WTC11 (cell line): Measurements from ENCODE around the gene CNDP1. TPM values are rescaled to one million over a fixed set of nuclear protein-coding genes. Genes with fewer than 3 reads are reported as not detected.
A peak's percentile ranks its signal among the peaks of the same experiment; 100 is the strongest.

ENCODE experiments used
- ATAC-seq: fragments of 200-7000 bp; cut with Tn5 transposase; 2 replicates; pipeline ENCODE4 v1.10.0; 2021; ENCODE audit warnings: mild to moderate bottlenecking, moderate library complexity
- CTCF ChIA-PET: fragments of 300-600 bp; sonication (Branson Sonifier 250); formaldehyde crosslinking; loops from one replicate; lab custom pipeline; 2021; ENCODE audit warnings: antibody characterized with exemption; lab: Charles Lee
- POLR2A ChIA-PET: fragments of 350-600 bp; sonication (Branson Sonifier 250); formaldehyde crosslinking; loops from one replicate; lab custom pipeline; 2021; ENCODE audit warnings: antibody characterized with exemption; lab: Charles Lee
- DNase-seq: peaks from one replicate; pipeline ENCODE4 v3.0.0; 2021; ENCODE audit warnings: low spot score
- H3K27ac Mint-ChIP-seq: 2 replicates; pipeline ENCODE4 v1.8.0; 2021; ENCODE audit warnings: mixed read lengths
- H3K27me3 Mint-ChIP-seq: 2 replicates; pipeline ENCODE4 v1.8.0; 2021; ENCODE audit warnings: low read depth, mild to moderate bottlenecking, moderate library complexity, mixed read lengths
- H3K36me3 Mint-ChIP-seq: 2 replicates; pipeline ENCODE4 v1.8.0; 2021; ENCODE audit warnings: mixed read lengths
- H3K4me1 Mint-ChIP-seq: 2 replicates; pipeline ENCODE4 v1.8.0; 2022; ENCODE audit warnings: mixed read lengths
- H3K4me3 Mint-ChIP-seq: 2 replicates; pipeline ENCODE4 v1.8.0; 2021; ENCODE audit warnings: mild to moderate bottlenecking, moderate library complexity, mixed read lengths
- H3K9me3 Mint-ChIP-seq: 2 replicates; pipeline ENCODE4 v1.8.0; 2021; ENCODE audit warnings: mixed read lengths
- ATF1 ChIP-seq: sonication (generic); formaldehyde crosslinking; IDR thresholded peaks from 2 replicates; pipeline ENCODE4 v1.8.1; 2023; ENCODE audit warnings: mild to moderate bottlenecking, moderate library complexity, missing genetic modification reagents
- CBFB ChIP-seq: sonication (generic); formaldehyde crosslinking; IDR thresholded peaks from 2 replicates; pipeline ENCODE4 v1.8.1; 2022; ENCODE audit warnings: mild to moderate bottlenecking, low read depth, missing genetic modification reagents
- CDX4 ChIP-seq: fragments of 250-450 bp; sonication (Bioruptor Pico); IDR thresholded peaks from 2 replicates; pipeline ENCODE4 v1.9.0; 2021; ENCODE audit warnings: moderate library complexity, mild to moderate bottlenecking, inconsistent platforms, borderline replicate concordance
- E2F1 ChIP-seq: sonication (generic); formaldehyde crosslinking; IDR thresholded peaks from 2 replicates; pipeline ENCODE4 v1.8.0; 2022; ENCODE audit warnings: mild to moderate bottlenecking, missing genetic modification reagents
- ETV6 ChIP-seq: sonication (generic); formaldehyde crosslinking; IDR thresholded peaks from 2 replicates; pipeline ENCODE4 v1.8.1; 2022; ENCODE audit warnings: mild to moderate bottlenecking, missing genetic modification reagents
- FOXP1 ChIP-seq: sonication (generic); formaldehyde crosslinking; IDR thresholded peaks from 2 replicates; pipeline ENCODE4 v1.8.0; 2022; ENCODE audit warnings: missing genetic modification reagents, mild to moderate bottlenecking, moderate library complexity, borderline replicate concordance
- GABPB1 ChIP-seq: sonication (generic); formaldehyde crosslinking; IDR thresholded peaks from 2 replicates; pipeline ENCODE4 v1.8.1; 2023; ENCODE audit warnings: mild to moderate bottlenecking, missing genetic modification reagents
- GTF2I ChIP-seq: fragments of 250-450 bp; sonication (Bioruptor Pico); conservative IDR thresholded peaks from 2 replicates; pipeline ENCODE4 v1.4.0; 2021; ENCODE audit warnings: mild to moderate bottlenecking
- KAT7 ChIP-seq: sonication (generic); formaldehyde crosslinking; IDR thresholded peaks from 2 replicates; pipeline ENCODE4 v1.8.1; 2023; ENCODE audit warnings: missing genetic modification reagents, mild to moderate bottlenecking, borderline replicate concordance
- MXD4 ChIP-seq: fragments of 250-450 bp; sonication (Bioruptor Pico); IDR thresholded peaks from 2 replicates; pipeline ENCODE4 v1.8.0; 2021; ENCODE audit warnings: mild to moderate bottlenecking, moderate library complexity, borderline replicate concordance
- MYBL2 ChIP-seq: sonication (generic); formaldehyde crosslinking; IDR thresholded peaks from 2 replicates; pipeline ENCODE4 v1.8.1; 2023; ENCODE audit warnings: mild to moderate bottlenecking, moderate library complexity, missing genetic modification reagents
- NFE2L1 ChIP-seq: sonication (generic); formaldehyde crosslinking; IDR thresholded peaks from 2 replicates; pipeline ENCODE4 v1.8.1; 2023; ENCODE audit warnings: missing genetic modification reagents
- NR1H2 ChIP-seq: sonication (generic); formaldehyde crosslinking; IDR thresholded peaks from 2 replicates; pipeline ENCODE4 v1.9.0; 2021; ENCODE audit warnings: mild to moderate bottlenecking, moderate library complexity, missing genetic modification reagents
- OVOL2 ChIP-seq: fragments of 250-450 bp; sonication (Bioruptor Pico); IDR thresholded peaks from 2 replicates; pipeline ENCODE4 v1.9.0; 2021; ENCODE audit warnings: mild to moderate bottlenecking, borderline replicate concordance
- TCF7 ChIP-seq: sonication (generic); formaldehyde crosslinking; IDR thresholded peaks from 2 replicates; pipeline ENCODE4 v1.8.0; 2022; ENCODE audit warnings: mild to moderate bottlenecking, low read depth, missing genetic modification reagents, moderate library complexity
- ZNF263 ChIP-seq: sonication (generic); formaldehyde crosslinking; IDR thresholded peaks from 2 replicates; pipeline ENCODE4 v1.8.1; 2022; ENCODE audit warnings: low read depth, mild to moderate bottlenecking, moderate library complexity, missing genetic modification reagents
- total RNA-seq: library from RNA; stranded (reverse); gene quantifications from 3 replicates; pipeline ENCODE4 v1.2.3, GENCODE V29; 2021
- TF ChIP-seq, protein P1 (sequence below): fragments of 250-450 bp; sonication (Bioruptor Pico); IDR thresholded peaks from 2 replicates; pipeline ENCODE4 v1.9.0; 2021; ENCODE audit warnings: mild to moderate bottlenecking
- TF ChIP-seq, protein P2 (sequence below): sonication (generic); formaldehyde crosslinking; IDR thresholded peaks from 2 replicates; pipeline ENCODE4 v1.8.0; 2022; ENCODE audit warnings: mild to moderate bottlenecking, missing genetic modification reagents
- TF ChIP-seq, protein P3 (sequence below): sonication (generic); formaldehyde crosslinking; IDR thresholded peaks from 2 replicates; pipeline ENCODE4 v1.8.0; 2022; ENCODE audit warnings: mild to moderate bottlenecking, missing genetic modification reagents
- TF ChIP-seq, protein P4 (sequence below): sonication (generic); formaldehyde crosslinking; IDR thresholded peaks from 2 replicates; pipeline ENCODE4 v1.8.0; 2022; ENCODE audit warnings: missing genetic modification reagents

The CNDP1 gene
- total RNA-seq, 1 experiment from 2014 or later, result 0.28 TPM

GRCh38 chr18:74494514-74494913, 39.8 kb upstream of the CNDP1 start:
- ChIA-PET CTCF (interaction anchor here (1.6 to 3.0 kb wide), 2 partner anchors 36 to 85 kb away, joined by 3 to 27 read pairs; partner anchors contain the start of gene DIPK1C), POLR2A (no interaction called here)
- Mint-ChIP-seq H3K4me1 (peaks cover 30% of the 10 kb centered on the region), H3K27me3 (no peaks in the 10 kb centered on the region; the same call in 1 of the 2 replicates), H3K9me3 (peaks cover 12% of the 10 kb centered on the region), H3K36me3 (peaks cover 5% of the 10 kb centered on the region; the same call in 1 of the 2 replicates), H3K4me3 (peak overlapping the region; percentile 43; the same call in 1 of the 2 replicates)
- DNase-seq, result no peak
- no peak for ATAC-seq
- TF ChIP-seq FOXP1 (CRISPR knock-in tag) (no peak), NR1H2 (CRISPR knock-in tag) (no peak), KAT7 (no peak), NFE2L1 (CRISPR knock-in tag) (no peak), MYBL2 (CRISPR knock-in tag) (no peak), ATF1 (no peak), OVOL2 (CRISPR knock-in tag) (no peak), ZNF263 (CRISPR knock-in tag) (no peak), CBFB (CRISPR knock-in tag) (no peak), TCF7 (CRISPR knock-in tag) (no peak), GTF2I (CRISPR knock-in tag) (no peak), CDX4 (CRISPR knock-in tag) (no peak), E2F1 (no peak), ETV6 (CRISPR knock-in tag) (no peak), GABPB1 (CRISPR knock-in tag) (no peak), MXD4 (CRISPR knock-in tag) (no peak)
- TF ChIP-seq, protein P1, sequence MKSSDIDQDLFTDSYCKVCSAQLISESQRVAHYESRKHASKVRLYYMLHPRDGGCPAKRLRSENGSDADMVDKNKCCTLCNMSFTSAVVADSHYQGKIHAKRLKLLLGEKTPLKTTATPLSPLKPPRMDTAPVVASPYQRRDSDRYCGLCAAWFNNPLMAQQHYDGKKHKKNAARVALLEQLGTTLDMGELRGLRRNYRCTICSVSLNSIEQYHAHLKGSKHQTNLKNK (CRISPR knock-in tag), result no peak
- TF ChIP-seq, protein P2, sequence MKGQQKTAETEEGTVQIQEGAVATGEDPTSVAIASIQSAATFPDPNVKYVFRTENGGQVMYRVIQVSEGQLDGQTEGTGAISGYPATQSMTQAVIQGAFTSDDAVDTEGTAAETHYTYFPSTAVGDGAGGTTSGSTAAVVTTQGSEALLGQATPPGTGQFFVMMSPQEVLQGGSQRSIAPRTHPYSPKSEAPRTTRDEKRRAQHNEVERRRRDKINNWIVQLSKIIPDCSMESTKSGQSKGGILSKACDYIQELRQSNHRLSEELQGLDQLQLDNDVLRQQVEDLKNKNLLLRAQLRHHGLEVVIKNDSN (CRISPR knock-in tag), result no peak
- TF ChIP-seq, protein P3, sequence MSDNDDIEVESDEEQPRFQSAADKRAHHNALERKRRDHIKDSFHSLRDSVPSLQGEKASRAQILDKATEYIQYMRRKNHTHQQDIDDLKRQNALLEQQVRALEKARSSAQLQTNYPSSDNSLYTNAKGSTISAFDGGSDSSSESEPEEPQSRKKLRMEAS (CRISPR knock-in tag), result no peak
- TF ChIP-seq, protein P4, sequence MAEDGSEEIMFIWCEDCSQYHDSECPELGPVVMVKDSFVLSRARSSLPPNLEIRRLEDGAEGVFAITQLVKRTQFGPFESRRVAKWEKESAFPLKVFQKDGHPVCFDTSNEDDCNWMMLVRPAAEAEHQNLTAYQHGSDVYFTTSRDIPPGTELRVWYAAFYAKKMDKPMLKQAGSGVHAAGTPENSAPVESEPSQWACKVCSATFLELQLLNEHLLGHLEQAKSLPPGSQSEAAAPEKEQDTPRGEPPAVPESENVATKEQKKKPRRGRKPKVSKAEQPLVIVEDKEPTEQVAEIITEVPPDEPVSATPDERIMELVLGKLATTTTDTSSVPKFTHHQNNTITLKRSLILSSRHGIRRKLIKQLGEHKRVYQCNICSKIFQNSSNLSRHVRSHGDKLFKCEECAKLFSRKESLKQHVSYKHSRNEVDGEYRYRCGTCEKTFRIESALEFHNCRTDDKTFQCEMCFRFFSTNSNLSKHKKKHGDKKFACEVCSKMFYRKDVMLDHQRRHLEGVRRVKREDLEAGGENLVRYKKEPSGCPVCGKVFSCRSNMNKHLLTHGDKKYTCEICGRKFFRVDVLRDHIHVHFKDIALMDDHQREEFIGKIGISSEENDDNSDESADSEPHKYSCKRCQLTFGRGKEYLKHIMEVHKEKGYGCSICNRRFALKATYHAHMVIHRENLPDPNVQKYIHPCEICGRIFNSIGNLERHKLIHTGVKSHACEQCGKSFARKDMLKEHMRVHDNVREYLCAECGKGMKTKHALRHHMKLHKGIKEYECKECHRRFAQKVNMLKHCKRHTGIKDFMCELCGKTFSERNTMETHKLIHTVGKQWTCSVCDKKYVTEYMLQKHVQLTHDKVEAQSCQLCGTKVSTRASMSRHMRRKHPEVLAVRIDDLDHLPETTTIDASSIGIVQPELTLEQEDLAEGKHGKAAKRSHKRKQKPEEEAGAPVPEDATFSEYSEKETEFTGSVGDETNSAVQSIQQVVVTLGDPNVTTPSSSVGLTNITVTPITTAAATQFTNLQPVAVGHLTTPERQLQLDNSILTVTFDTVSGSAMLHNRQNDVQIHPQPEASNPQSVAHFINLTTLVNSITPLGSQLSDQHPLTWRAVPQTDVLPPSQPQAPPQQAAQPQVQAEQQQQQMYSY (CRISPR knock-in tag), result no peak
- TF ChIP-seq, all 79 proteins: peak for 0
- no peak overlapping the region for H3K27ac Mint-ChIP-seq
